Nephron (organoid): Measurements from ENCODE around the gene LKAAEAR1.
A peak's percentile ranks its signal among the peaks of the same experiment; 100 is the strongest.

ENCODE experiments used
- H3K27ac Mint-ChIP-seq, 3 experiments: 2 replicates each; pipeline ENCODE4 v1.8.0; 2020; ENCODE audit warnings: mixed read lengths in 3 of 3, mild to moderate bottlenecking in 2 of 3, moderate library complexity in 1 of 3
- H3K27me3 Mint-ChIP-seq: 2 replicates; pipeline ENCODE4 v1.8.0; 2021; ENCODE audit warnings: low read depth, mild to moderate bottlenecking, moderate library complexity, mixed read lengths
- H3K36me3 Mint-ChIP-seq: 2 replicates; pipeline ENCODE4 v1.8.0; 2020; ENCODE audit warnings: low read depth, mixed read lengths
- H3K4me1 Mint-ChIP-seq: 2 replicates; pipeline ENCODE4 v1.8.0; 2020; ENCODE audit warnings: mixed read lengths
- H3K4me3 Mint-ChIP-seq, 3 experiments: 2 replicates each; pipeline ENCODE4 v1.8.0; 2020; ENCODE audit warnings: mild to moderate bottlenecking in 3 of 3, mixed read lengths in 3 of 3, moderate library complexity in 2 of 3
- H3K9me3 Mint-ChIP-seq: 2 replicates; pipeline ENCODE4 v1.8.0; 2020; ENCODE audit warnings: mixed read lengths
- CTCF ChIP-seq, 3 experiments: fragments of 200-600 bp; sonication (generic); IDR thresholded peaks; one replicate each; pipeline ENCODE4 v1.5.0; 2021; ENCODE audit warnings: antibody characterized with exemption in 3 of 3; ENCODE audit not compliant: unreplicated experiment in 3 of 3

Gene LKAAEAR1

GRCh38 chr20:64065974-64066343, 18.2 kb downstream of the LKAAEAR1 start:
- no peak for TF ChIP-seq CTCF (IDR thresholded peaks at IDR 0.05; ENCODE audit: unreplicated experiment in 3 of 3)
- H3K27me3 Mint-ChIP-seq, result no peaks in the 10 kb centered on the region
- H3K9me3 Mint-ChIP-seq, result no peaks in the 10 kb centered on the region
- no peak overlapping the region for H3K27ac Mint-ChIP-seq
- peak overlapping the region; percentile 54 to 67 (median 63) for H3K4me3 Mint-ChIP-seq
- peaks cover 6% of the 10 kb centered on the region for H3K4me1 Mint-ChIP-seq
- H3K36me3 Mint-ChIP-seq, result no peaks in the 10 kb centered on the region

- Mint-ChIP-seq H3K4me1 (peaks cover 6% of the 10 kb centered on the region), H3K27me3 (no peaks in the 10 kb centered on the region)
Observed at GRCh38 chr20:64065062-64065973, 18.9 kb downstream of the LKAAEAR1 start.

GRCh38 chr20:64064145-64064698, 20.0 kb downstream of the LKAAEAR1 start:
- Mint-ChIP-seq H3K36me3 (no peaks in the 10 kb centered on the region), H3K27me3 (peaks cover 6% of the 10 kb centered on the region), H3K9me3 (no peaks in the 10 kb centered on the region), H3K4me1 (peaks cover 6% of the 10 kb centered on the region), H3K27ac (peak overlapping the region; percentile 47 to 94 (median 62)), H3K4me3 (peak overlapping the region; percentile 93 to 99 (median 94))
- no peak for TF ChIP-seq CTCF (IDR thresholded peaks at IDR 0.05; ENCODE audit: unreplicated experiment in 3 of 3)

More at GRCh38 chr20:64065062-64065973, 18.9 kb downstream of the LKAAEAR1 start:
- Mint-ChIP-seq H3K4me3 (peak overlapping the region; percentile 54 to 93 (median 63)), H3K36me3 (no peaks in the 10 kb centered on the region), H3K9me3 (no peaks in the 10 kb centered on the region), H3K27ac (no peak overlapping the region)
- no peak for TF ChIP-seq CTCF (IDR thresholded peaks at IDR 0.05; ENCODE audit: unreplicated experiment in 3 of 3)

GRCh38 chr20:64063389-64064144, 20.6 kb downstream of the LKAAEAR1 start:
- H3K27ac Mint-ChIP-seq, result peak overlapping the region; percentile 47 to 94 (median 62)
- H3K4me1 Mint-ChIP-seq, result peaks cover 6% of the 10 kb centered on the region
- H3K9me3 Mint-ChIP-seq, result no peaks in the 10 kb centered on the region
- no peaks in the 10 kb centered on the region for H3K36me3 Mint-ChIP-seq
- TF ChIP-seq CTCF (IDR thresholded peaks at IDR 0.05; ENCODE audit: unreplicated experiment in 3 of 3), result no peak
- H3K27me3 Mint-ChIP-seq, result peaks cover 6% of the 10 kb centered on the region
- peak overlapping the region; percentile 93 to 99 (median 94) for H3K4me3 Mint-ChIP-seq

- no peaks in the 10 kb centered on the region for H3K9me3 Mint-ChIP-seq
- H3K4me3 Mint-ChIP-seq, result peak within 1 kb of the TSS; percentile 93 to 99 (median 94)
- peaks cover 6% of the 10 kb centered on the region for H3K4me1 Mint-ChIP-seq
- H3K36me3 Mint-ChIP-seq, result no peaks in the 10 kb centered on the region
- H3K27me3 Mint-ChIP-seq, result peaks cover 6% of the 10 kb centered on the region
- peak within 1 kb of the TSS; percentile 47 to 94 (median 62) for H3K27ac Mint-ChIP-seq
- TF ChIP-seq CTCF (IDR thresholded peaks at IDR 0.05; ENCODE audit: unreplicated experiment in 3 of 3), result no peak
Observed at GRCh38 chr20:64062596-64063388, 21.4 kb downstream of the LKAAEAR1 start, which contains the start of gene TCEA2. Gene TCEA2, plus strand, starts transcription at chr20:64063198. Its CDS starts 115 bp downstream, at chr20:64063313.
